H1 (cell line): ENCODE data around the gene VSTM2L. TPM values are rescaled to one million over a fixed set of nuclear protein-coding genes. Genes with fewer than 3 reads are reported as not detected.

Experiments
- CTCF ChIA-PET: fragments of 300-600 bp; sonication (Branson Sonifier 250); formaldehyde crosslinking; loops from one replicate; lab custom pipeline; 2021; ENCODE audit not compliant: partially characterized antibody; lab: Charles Lee
- POLR2A ChIA-PET: fragments of 300-600 bp; sonication (Branson Sonifier 250); formaldehyde crosslinking; loops from one replicate; lab custom pipeline; 2021; ENCODE audit warnings: inconsistent platforms; ENCODE audit not compliant: partially characterized antibody; lab: Charles Lee
- DNase-seq, 2 experiments: peaks; one replicate each; pipeline versions ENCODE4 v3.0.0 to v3.0.0-alpha.2; 2010 to 2022; ENCODE audit warnings: low spot score in 2 of 2, low read depth in 1 of 2, mixed read lengths in 1 of 2
- FAIRE-seq: peaks from 2 replicates; lab custom pipeline; 2011; peaks lifted over from hg19 to GRCh38; lab: Jason Lieb, UNC
- H2AFZ ChIP-seq: 2 replicates; pipeline ENCODE4 v1.8.1; 2012; ENCODE audit warnings: low read length, inconsistent platforms
- H2AK5ac ChIP-seq: 2 replicates; pipeline ENCODE4 v1.6.1; 2013; ENCODE audit warnings: low read depth, low read length
- H2BK120ac ChIP-seq: replicated peaks from 2 replicates; pipeline ENCODE3; 2013; ENCODE audit warnings: low read depth, low read length, inconsistent platforms
- H2BK12ac ChIP-seq: 2 replicates; pipeline ENCODE4 v1.6.1; 2013; ENCODE audit warnings: low read depth, low read length
- H2BK15ac ChIP-seq: 2 replicates; pipeline ENCODE4 v1.6.1; 2013; ENCODE audit warnings: low read length
- H2BK20ac ChIP-seq: 2 replicates; pipeline ENCODE4 v1.6.1; 2013; ENCODE audit warnings: low read length
- H2BK5ac ChIP-seq: 2 replicates; pipeline ENCODE4 v1.6.1; 2013; ENCODE audit warnings: low read depth, low read length
- H3K14ac ChIP-seq: 2 replicates; pipeline ENCODE4 v1.6.1; 2013; ENCODE audit warnings: inconsistent platforms; ENCODE audit not compliant: insufficient read length
- H3K18ac ChIP-seq: 2 replicates; pipeline ENCODE4 v1.6.1; 2013; ENCODE audit warnings: low read length; ENCODE audit errors: extremely low read depth
- H3K23ac ChIP-seq: 2 replicates; pipeline ENCODE4 v1.6.1; 2013; ENCODE audit warnings: inconsistent platforms; ENCODE audit not compliant: insufficient read length
- H3K23me2 ChIP-seq: 2 replicates; pipeline ENCODE4 v1.6.1; 2013; ENCODE audit warnings: low read depth, low read length
- H3K27ac ChIP-seq: 2 replicates; pipeline ENCODE4 v1.6.1; 2011; ENCODE audit warnings: low read depth, low read length, inconsistent platforms
- H3K27me3 ChIP-seq, 4 experiments: replicated peaks in 1 of 4; 1 replicate in 1 of 4; 2 replicates in 3 of 4; pipeline versions ENCODE4 v1.6.1 to v1.8.1; 2011 to 2013; ENCODE audit warnings: low read length in 3 of 4, mild to moderate bottlenecking in 3 of 4, inconsistent platforms in 2 of 4, mixed read lengths in 2 of 4, moderate library complexity in 1 of 4; ENCODE audit not compliant: control insufficient read depth in 3 of 4, insufficient read depth in 3 of 4; ENCODE audit errors: extremely low read depth in 1 of 4
- H3K36me3 ChIP-seq, 4 experiments: 2 replicates each; pipeline versions ENCODE4 v1.6.1 to v1.8.1; 2011 to 2013; ENCODE audit warnings: mild to moderate bottlenecking in 4 of 4, low read length in 3 of 4, moderate library complexity in 2 of 4, control low read depth in 1 of 4, inconsistent platforms in 1 of 4; ENCODE audit not compliant: insufficient read depth in 4 of 4, control insufficient read depth in 2 of 4
- H3K4ac ChIP-seq: replicated peaks from 2 replicates; pipeline ENCODE3; 2013; ENCODE audit warnings: low read length, low read depth, mixed read lengths, inconsistent platforms; ENCODE audit not compliant: insufficient read length
- H3K4me1 ChIP-seq, 4 experiments: replicated peaks in 1 of 4; 1 replicate in 1 of 4; 2 replicates in 3 of 4; pipeline versions ENCODE4 v1.6.1 to v1.8.1; 2011 to 2013; ENCODE audit warnings: low read length in 3 of 4, inconsistent platforms in 2 of 4, mixed read lengths in 1 of 4; ENCODE audit not compliant: insufficient read depth in 4 of 4, control insufficient read depth in 3 of 4
- H3K4me2 ChIP-seq, 2 experiments: 2 replicates each; pipeline versions ENCODE4 v1.6.1 to v1.8.1; 2011 to 2013; ENCODE audit warnings: low read depth in 2 of 2, low read length in 2 of 2, control low read depth in 1 of 2, inconsistent platforms in 1 of 2, mild to moderate bottlenecking in 1 of 2; ENCODE audit not compliant: insufficient read depth in 1 of 2
- H3K4me3 ChIP-seq, 4 experiments: fragments of 200-600, 300-600 bp in 1 of 4; sonication (generic), shearing (Covaris generic), sonication (Bioruptor Twin) in 1 of 4; 2 replicates each; pipeline versions ENCODE4 v1.5.1 to v1.8.1; 2011 to 2016; ENCODE audit warnings: low read length in 4 of 4, low read depth in 3 of 4, control low read depth in 2 of 4, inconsistent platforms in 2 of 4, mild to moderate bottlenecking in 2 of 4, mixed read lengths in 1 of 4, moderate library complexity in 1 of 4; ENCODE audit not compliant: insufficient read depth in 2 of 4; ENCODE audit errors: extremely low read depth in 1 of 4
- H3K56ac ChIP-seq: replicated peaks from 2 replicates; pipeline ENCODE3; 2013; ENCODE audit warnings: low read depth, mild to moderate bottlenecking, mixed read lengths, low read length, inconsistent platforms; ENCODE audit not compliant: insufficient read length
- H3K79me1 ChIP-seq: 2 replicates; pipeline ENCODE4 v1.6.1; 2013; ENCODE audit warnings: low read depth, low read length, control low read depth
- H3K79me2 ChIP-seq, 2 experiments: 2 replicates each; pipeline versions ENCODE4 v1.6.1 to v1.8.1; 2012 to 2013; ENCODE audit warnings: low read length in 2 of 2, mild to moderate bottlenecking in 2 of 2, inconsistent platforms in 1 of 2; ENCODE audit not compliant: insufficient read depth in 2 of 2, control insufficient read depth in 1 of 2
- H3K9ac ChIP-seq, 4 experiments: replicated peaks in 1 of 4; 1 replicate in 1 of 4; 2 replicates in 3 of 4; pipeline versions ENCODE4 v1.6.1 to v1.8.1; 2011 to 2013; ENCODE audit warnings: low read depth in 3 of 4, low read length in 3 of 4, control low read depth in 2 of 4, mild to moderate bottlenecking in 2 of 4, moderate library complexity in 2 of 4, inconsistent platforms in 1 of 4; ENCODE audit errors: extremely low read depth in 1 of 4
- H3K9me3 ChIP-seq, 2 experiments: 2 replicates each; pipeline versions ENCODE4 v1.6.1 to v1.8.1; 2012 to 2013; ENCODE audit warnings: mild to moderate bottlenecking in 2 of 2, moderate library complexity in 2 of 2, control low read depth in 1 of 2, inconsistent platforms in 1 of 2, low read depth in 1 of 2, low read length in 1 of 2, mixed read lengths in 1 of 2; ENCODE audit not compliant: insufficient read depth in 2 of 2
- H4K20me1 ChIP-seq, 2 experiments: replicated peaks in 1 of 2; 2 replicates each; pipeline versions ENCODE3 to v1.8.1; 2011 to 2013; ENCODE audit warnings: inconsistent platforms in 2 of 2, low read length in 2 of 2, mild to moderate bottlenecking in 1 of 2; ENCODE audit not compliant: insufficient read depth in 2 of 2, control insufficient read depth in 1 of 2
- H4K5ac ChIP-seq: 2 replicates; pipeline ENCODE4 v1.6.1; 2013; ENCODE audit warnings: low read length, low read depth, mixed read lengths, inconsistent platforms; ENCODE audit not compliant: insufficient read length
- H4K8ac ChIP-seq: 2 replicates; pipeline ENCODE4 v1.8.0; 2013; ENCODE audit warnings: mild to moderate bottlenecking, moderate library complexity, low read length, inconsistent platforms; ENCODE audit not compliant: insufficient read depth; ENCODE audit errors: extremely low read depth
- H4K91ac ChIP-seq: replicated peaks from 2 replicates; pipeline ENCODE3; 2013; ENCODE audit warnings: low read length, mixed read lengths, inconsistent platforms; ENCODE audit not compliant: insufficient read length
- CBX5 ChIP-seq: fragments of 300-800, 300-1000 bp; sonication (generic); IDR thresholded peaks from 2 replicates; pipeline ENCODE4 v1.7.1; 2016; ENCODE audit warnings: antibody characterized with exemption, low read length, low read depth
- HDAC2 ChIP-seq, 2 experiments: fragments of 300-600 bp in 1 of 2; sonication (generic) in 1 of 2; IDR thresholded peaks; 2 replicates each; pipeline ENCODE4 v1.6.1; 2011 to 2012; ENCODE audit warnings: low read depth in 2 of 2, low read length in 2 of 2, mild to moderate bottlenecking in 2 of 2, moderate library complexity in 2 of 2, borderline replicate concordance in 1 of 2, inconsistent platforms in 1 of 2
- HDAC6 ChIP-seq: IDR thresholded peaks from one replicate; pipeline ENCODE4 v1.7.1; 2012; ENCODE audit warnings: low read depth, mild to moderate bottlenecking, inconsistent platforms, low read length, moderate library complexity
- NANOG ChIP-seq: IDR thresholded peaks from 2 replicates; pipeline ENCODE4 v1.6.1; 2011; ENCODE audit warnings: low read length, low read depth, mild to moderate bottlenecking, inconsistent platforms; ENCODE audit not compliant: insufficient read depth, poor library complexity, severe bottlenecking
- NRF1 ChIP-seq: IDR thresholded peaks from 2 replicates; pipeline ENCODE4 v1.6.1; 2011; ENCODE audit warnings: mild to moderate bottlenecking, low read depth, low read length, improper control_type of control experiment
- SIN3A ChIP-seq, 2 experiments: IDR thresholded peaks in 1 of 2; conservative IDR thresholded peaks in 1 of 2; 2 replicates each; pipeline ENCODE4 v1.6.1; 2011 to 2012; ENCODE audit warnings: low read length in 2 of 2, improper control_type of control experiment in 1 of 2, low read depth in 1 of 2, mild to moderate bottlenecking in 1 of 2
- ZNF274 ChIP-seq: IDR thresholded peaks from 2 replicates; pipeline ENCODE4 v1.7.0; 2012; ENCODE audit warnings: low read length, borderline replicate concordance; ENCODE audit errors: extremely low read depth
- WGBS, 2 experiments: shearing (Covaris generic) in 1 of 2; methylation state at CpG; one replicate each; pipeline versions ENCODE4 v1.1.6 to v1.1.7; 2013 to 2015; ENCODE audit warnings: low lambda C conversion rate in 2 of 2, mixed read lengths in 2 of 2, inconsistent platforms in 1 of 2, low coverage in 1 of 2, missing lambda C conversion rate in 1 of 2; ENCODE audit not compliant: insufficient replicate concordance in 2 of 2, insufficient coverage in 1 of 2, insufficient read length in 1 of 2; ENCODE audit errors: extremely low coverage in 1 of 2, missing lambda C conversion rate in 1 of 2; 5-methylcytosine and 5-hydroxymethylcytosine counted together
- polyA plus RNA-seq, 7 experiments: library from polyadenylated mRNA; depleted of rRNA in 3 of 7; stranded (reverse) in 5 of 7; unstranded in 2 of 7; fragments of >200 nt in 5 of 7; fragments of 200-250 nt in 2 of 7; gene quantifications; 1 replicate in 5 of 7; 2 replicates in 1 of 7; 4 replicates in 1 of 7; pipeline versions ENCODE4 v1.2.1 to v1.2.3, GENCODE V29; 2011 to 2013; ENCODE audit warnings: missing spikeins in 2 of 7, mixed read lengths in 2 of 7
- total RNA-seq: library from RNA; stranded (reverse); fragmentation: NEBNext Ultra II Directional; extraction: Animal tissue kit (Norgen Biotek cat#: 25700); gene quantifications from 2 replicates; pipeline ENCODE4 v1.2.1, GENCODE V29; 2021
- TF ChIP-seq, protein P1 (sequence below): IDR thresholded peaks from 2 replicates; pipeline ENCODE4 v1.6.1; 2011; ENCODE audit warnings: low read depth, mild to moderate bottlenecking, low read length; ENCODE audit not compliant: insufficient read depth
- TF ChIP-seq, protein P2 (sequence below): IDR thresholded peaks from 2 replicates; pipeline ENCODE4 v1.6.1; 2011; ENCODE audit warnings: low read length, improper control_type of control experiment

VSTM2L gene
- total and polyA plus RNA-seq, 2 of the 8 experiments (the other 6 are each of a cell fraction or from before 2014, with no cell fraction given), result 1.3 to 3.2 TPM

DNA sequence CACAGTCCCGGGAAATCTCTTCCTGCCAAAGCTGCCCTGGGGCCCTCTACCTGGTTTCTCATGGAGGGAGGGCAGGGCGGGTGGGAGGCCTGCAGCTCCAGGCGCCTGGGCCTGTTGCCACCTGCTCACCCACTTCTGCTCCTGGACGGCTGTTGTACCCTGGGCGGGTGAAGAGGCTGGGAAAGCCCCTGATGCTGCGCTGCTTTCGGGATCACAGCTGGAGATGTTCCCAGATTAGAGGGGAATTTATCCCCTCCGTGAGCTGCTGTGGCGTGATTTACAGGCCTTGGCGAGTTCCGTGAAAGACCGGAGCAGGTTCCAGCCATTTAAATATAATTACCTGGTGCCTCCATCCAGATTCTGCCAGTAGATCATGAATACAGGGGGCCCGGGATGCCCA is 12.3 kb upstream of the VSTM2L start:
- H2AFZ ChIP-seq, result no peak overlapping the region
- DNase-seq, result no peak
- H2BK5ac ChIP-seq, result no peak overlapping the region
- WGBS, 2 experiments, result 94% methylated on average over 11 of the region's 13 CpGs; no CpG with 5 or more reads in 1 of the 2 experiments
- H3K27ac ChIP-seq, result no peak overlapping the region
- no peak overlapping the region for H2AK5ac ChIP-seq
- no peak overlapping the region for H3K4ac ChIP-seq
- ChIA-PET POLR2A (no interaction called here), CTCF (interaction anchor here (0.5 to 3.2 kb wide), 11 partner anchors 12 to 326 kb away, joined by 3 to 13 read pairs (median 4); partner anchors contain the start of gene VSTM2L)
- no peaks in the 10 kb centered on the region for H4K20me1 ChIP-seq
- no peak overlapping the region for H3K9ac ChIP-seq
- no peak overlapping the region for H2BK120ac ChIP-seq
- no peaks in the 10 kb centered on the region for H3K9me3 ChIP-seq
- no peak for FAIRE-seq
- no peak overlapping the region for H3K23ac ChIP-seq
- H3K4me3 ChIP-seq, result no peak overlapping the region
- no peaks in the 10 kb centered on the region for H3K4me1 ChIP-seq
- no peak overlapping the region for H2BK15ac ChIP-seq
- H4K5ac ChIP-seq, result no peak overlapping the region
- H2BK12ac ChIP-seq, result no peak overlapping the region
- H3K23me2 ChIP-seq, result peaks cover 2% of the 10 kb centered on the region; the same call in 1 of the 2 replicates
- H3K79me1 ChIP-seq, result no peaks in the 10 kb centered on the region
- no peak overlapping the region for H3K14ac ChIP-seq
- no peak overlapping the region for H3K56ac ChIP-seq
- H3K36me3 ChIP-seq, result no peaks in the 10 kb centered on the region
- no peaks in the 10 kb centered on the region for H3K27me3 ChIP-seq
- H3K4me2 ChIP-seq, result no peak overlapping the region
- H4K91ac ChIP-seq, result no peak overlapping the region
- no peak overlapping the region for H3K18ac ChIP-seq
- H3K79me2 ChIP-seq, result no peaks in the 10 kb centered on the region
- no peak overlapping the region for H2BK20ac ChIP-seq
- no peak overlapping the region for H4K8ac ChIP-seq
- no peak for TF ChIP-seq HDAC2 (IDR thresholded peaks at IDR 0.05; ENCODE audit: borderline replicate concordance in 1 of 2, low read depth in 2 of 2, low read length in 2 of 2)
- no peak for TF ChIP-seq SIN3A (conservative IDR thresholded peaks at IDR 0.05 in 1 of 2, IDR thresholded peaks at IDR 0.05 in 1 of 2; ENCODE audit: low read depth in 1 of 2, low read length in 2 of 2)
- TF ChIP-seq CBX5, result no peak
- TF ChIP-seq, protein P1, sequence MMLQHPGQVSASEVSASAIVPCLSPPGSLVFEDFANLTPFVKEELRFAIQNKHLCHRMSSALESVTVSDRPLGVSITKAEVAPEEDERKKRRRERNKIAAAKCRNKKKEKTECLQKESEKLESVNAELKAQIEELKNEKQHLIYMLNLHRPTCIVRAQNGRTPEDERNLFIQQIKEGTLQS, result no peak
- TF ChIP-seq NRF1, result no peak
- TF ChIP-seq NANOG, result no peak
- no peak for TF ChIP-seq ZNF274
- TF ChIP-seq, protein P2, sequence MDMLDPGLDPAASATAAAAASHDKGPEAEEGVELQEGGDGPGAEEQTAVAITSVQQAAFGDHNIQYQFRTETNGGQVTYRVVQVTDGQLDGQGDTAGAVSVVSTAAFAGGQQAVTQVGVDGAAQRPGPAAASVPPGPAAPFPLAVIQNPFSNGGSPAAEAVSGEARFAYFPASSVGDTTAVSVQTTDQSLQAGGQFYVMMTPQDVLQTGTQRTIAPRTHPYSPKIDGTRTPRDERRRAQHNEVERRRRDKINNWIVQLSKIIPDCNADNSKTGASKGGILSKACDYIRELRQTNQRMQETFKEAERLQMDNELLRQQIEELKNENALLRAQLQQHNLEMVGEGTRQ, result no peak
- TF ChIP-seq HDAC6, result no peak
